OCI-LY3 (cell line): ENCODE data around the gene EFNA5.

Source experiments
- EZH2phosphoT487 ChIP-seq: fragments of 200-600 bp; shearing (Covaris generic); IDR thresholded peaks from 2 replicates; pipeline ENCODE4 v1.6.1; 2018; ENCODE audit warnings: antibody characterized with exemption, mixed run types, low read depth
- TF ChIP-seq, protein P1 (sequence below): fragments of 200-600, 300-600 bp; sonication (generic); IDR thresholded peaks from 2 replicates; pipeline ENCODE4 v1.5.1; 2014; ENCODE audit warnings: antibody characterized with exemption, low read length, low read depth

DNA sequence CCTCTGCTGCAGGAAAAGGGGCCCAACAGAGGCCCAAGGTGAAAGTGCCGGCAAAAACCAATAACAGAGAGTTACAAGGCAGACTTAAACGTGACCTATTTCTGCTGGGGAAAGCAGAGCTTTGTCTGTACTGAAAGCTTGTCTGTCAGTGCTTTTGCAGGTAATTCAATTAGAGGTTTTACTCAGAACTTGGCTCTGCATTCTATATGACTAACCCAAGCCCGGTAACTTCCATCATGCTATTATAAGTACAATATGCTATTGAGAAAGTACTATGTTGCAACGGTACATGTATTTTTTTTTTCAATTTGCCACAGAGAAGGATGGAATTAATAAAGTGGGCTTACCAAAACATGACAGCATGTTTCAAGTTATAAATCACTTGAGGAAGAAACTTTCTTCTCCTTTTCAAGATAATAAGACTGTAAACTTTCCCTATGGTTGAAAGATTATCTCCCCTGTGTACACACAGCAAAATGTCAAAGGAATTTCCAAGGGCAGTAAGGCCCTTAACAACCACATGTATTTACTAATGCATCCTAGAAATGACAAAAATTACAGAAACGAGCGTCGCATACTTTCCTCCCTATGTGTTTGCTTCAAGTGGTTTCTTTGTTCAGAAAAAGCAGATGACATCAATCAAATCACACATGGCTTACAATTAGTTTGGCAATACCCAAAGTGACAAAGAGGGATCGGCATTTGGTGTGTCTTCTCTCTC, 282.4 kb downstream of the EFNA5 start:
- TF ChIP-seq, protein P1, sequence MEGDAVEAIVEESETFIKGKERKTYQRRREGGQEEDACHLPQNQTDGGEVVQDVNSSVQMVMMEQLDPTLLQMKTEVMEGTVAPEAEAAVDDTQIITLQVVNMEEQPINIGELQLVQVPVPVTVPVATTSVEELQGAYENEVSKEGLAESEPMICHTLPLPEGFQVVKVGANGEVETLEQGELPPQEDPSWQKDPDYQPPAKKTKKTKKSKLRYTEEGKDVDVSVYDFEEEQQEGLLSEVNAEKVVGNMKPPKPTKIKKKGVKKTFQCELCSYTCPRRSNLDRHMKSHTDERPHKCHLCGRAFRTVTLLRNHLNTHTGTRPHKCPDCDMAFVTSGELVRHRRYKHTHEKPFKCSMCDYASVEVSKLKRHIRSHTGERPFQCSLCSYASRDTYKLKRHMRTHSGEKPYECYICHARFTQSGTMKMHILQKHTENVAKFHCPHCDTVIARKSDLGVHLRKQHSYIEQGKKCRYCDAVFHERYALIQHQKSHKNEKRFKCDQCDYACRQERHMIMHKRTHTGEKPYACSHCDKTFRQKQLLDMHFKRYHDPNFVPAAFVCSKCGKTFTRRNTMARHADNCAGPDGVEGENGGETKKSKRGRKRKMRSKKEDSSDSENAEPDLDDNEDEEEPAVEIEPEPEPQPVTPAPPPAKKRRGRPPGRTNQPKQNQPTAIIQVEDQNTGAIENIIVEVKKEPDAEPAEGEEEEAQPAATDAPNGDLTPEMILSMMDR = no peak
- no peak for TF ChIP-seq EZH2phosphoT487
